GM10266 (cell line): Measurements from ENCODE around the gene DPH2.

ENCODE experiments used
- DNase-seq: peaks from one replicate; pipeline ENCODE4 v3.0.0; 2012; ENCODE audit errors: extremely low spot score
- TF ChIP-seq, protein P1 (sequence below): IDR thresholded peaks from 2 replicates; pipeline ENCODE4 v1.5.1; 2012; ENCODE audit warnings: mild to moderate bottlenecking, low read depth; ENCODE audit not compliant: control insufficient read depth, insufficient read depth; ENCODE audit errors: missing control alignments

DPH2 gene

DNA sequence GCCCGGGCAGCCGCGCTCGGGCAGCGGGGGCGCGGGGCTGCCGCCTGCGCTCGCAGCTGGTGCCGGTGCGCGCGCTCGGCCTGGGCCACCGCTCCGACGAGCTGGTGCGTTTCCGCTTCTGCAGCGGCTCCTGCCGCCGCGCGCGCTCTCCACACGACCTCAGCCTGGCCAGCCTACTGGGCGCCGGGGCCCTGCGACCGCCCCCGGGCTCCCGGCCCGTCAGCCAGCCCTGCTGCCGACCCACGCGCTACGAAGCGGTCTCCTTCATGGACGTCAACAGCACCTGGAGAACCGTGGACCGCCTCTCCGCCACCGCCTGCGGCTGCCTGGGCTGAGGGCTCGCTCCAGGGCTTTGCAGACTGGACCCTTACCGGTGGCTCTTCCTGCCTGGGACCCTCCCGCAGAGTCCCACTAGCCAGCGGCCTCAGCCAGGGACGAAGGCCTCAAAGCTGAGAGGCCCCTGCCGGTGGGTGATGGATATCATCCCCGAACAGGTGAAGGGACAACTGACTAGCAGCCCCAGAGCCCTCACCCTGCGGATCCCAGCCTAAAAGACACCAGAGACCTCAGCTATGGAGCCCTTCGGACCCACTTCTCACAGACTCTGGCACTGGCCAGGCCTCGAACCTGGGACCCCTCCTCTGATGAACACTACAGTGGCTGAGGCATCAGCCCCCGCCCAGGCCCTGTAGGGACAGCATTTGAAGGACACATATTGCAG, 33.2 kb upstream of the DPH2 start:
- peak; percentile 49 for DNase-seq
- TF ChIP-seq, protein P1, sequence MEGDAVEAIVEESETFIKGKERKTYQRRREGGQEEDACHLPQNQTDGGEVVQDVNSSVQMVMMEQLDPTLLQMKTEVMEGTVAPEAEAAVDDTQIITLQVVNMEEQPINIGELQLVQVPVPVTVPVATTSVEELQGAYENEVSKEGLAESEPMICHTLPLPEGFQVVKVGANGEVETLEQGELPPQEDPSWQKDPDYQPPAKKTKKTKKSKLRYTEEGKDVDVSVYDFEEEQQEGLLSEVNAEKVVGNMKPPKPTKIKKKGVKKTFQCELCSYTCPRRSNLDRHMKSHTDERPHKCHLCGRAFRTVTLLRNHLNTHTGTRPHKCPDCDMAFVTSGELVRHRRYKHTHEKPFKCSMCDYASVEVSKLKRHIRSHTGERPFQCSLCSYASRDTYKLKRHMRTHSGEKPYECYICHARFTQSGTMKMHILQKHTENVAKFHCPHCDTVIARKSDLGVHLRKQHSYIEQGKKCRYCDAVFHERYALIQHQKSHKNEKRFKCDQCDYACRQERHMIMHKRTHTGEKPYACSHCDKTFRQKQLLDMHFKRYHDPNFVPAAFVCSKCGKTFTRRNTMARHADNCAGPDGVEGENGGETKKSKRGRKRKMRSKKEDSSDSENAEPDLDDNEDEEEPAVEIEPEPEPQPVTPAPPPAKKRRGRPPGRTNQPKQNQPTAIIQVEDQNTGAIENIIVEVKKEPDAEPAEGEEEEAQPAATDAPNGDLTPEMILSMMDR = no peak

DNA sequence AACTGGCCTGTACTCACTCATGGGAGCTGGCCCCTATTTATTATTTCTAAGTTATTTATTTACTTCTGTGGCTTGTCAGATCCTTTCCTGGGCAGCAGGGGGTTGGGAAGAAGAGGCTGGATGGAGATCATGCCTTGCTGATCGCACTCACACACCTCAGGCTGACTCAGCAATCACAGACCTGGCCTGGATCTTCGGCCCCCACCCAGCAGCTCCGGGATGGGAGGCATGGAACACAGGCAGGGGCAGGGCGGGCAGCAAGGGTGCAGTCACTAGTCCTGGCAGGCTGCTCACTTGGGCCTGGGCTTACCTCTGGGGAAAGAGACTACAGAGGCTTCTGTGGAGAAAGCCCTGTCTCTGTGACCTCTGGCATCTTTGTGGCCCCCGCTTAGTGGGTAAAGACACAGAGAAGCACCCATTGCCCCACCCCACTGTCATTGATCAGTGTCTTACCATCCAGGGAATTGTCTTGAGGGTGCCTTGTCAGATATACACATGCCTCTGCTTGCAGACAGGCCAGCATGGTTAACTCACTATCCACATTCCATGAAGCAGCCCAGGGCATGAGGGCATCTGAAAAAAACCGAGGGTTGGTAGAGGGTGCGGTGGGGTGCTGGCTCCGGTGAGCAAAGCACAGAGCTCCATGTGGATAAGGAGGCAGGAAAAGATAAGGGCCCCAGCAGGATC, 32.5 kb upstream of the DPH2 start:
- TF ChIP-seq, protein P1 = no peak
- no peak for DNase-seq

DNA sequence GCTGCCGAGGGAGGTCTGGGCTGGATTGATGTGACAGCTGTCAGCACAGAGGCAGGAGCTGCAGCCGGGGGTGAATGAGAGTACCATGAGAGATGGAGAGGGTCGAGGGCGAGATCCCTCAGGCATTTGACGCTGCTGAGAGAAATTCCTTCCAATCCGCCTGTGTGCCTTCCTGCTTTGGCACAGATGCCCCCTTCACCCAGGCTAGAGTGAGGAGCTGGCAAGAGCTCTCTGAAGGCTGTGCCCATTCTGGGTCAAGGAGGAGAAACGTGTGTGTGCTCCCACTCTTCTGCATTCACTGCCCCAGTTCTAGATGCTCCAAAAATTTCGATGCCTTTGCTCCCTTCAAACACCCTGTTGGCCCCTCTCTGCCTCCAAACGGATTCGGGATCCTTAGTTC, 31.4 kb upstream of the DPH2 start:
- TF ChIP-seq, protein P1 = no peak
- no peak for DNase-seq

DNA sequence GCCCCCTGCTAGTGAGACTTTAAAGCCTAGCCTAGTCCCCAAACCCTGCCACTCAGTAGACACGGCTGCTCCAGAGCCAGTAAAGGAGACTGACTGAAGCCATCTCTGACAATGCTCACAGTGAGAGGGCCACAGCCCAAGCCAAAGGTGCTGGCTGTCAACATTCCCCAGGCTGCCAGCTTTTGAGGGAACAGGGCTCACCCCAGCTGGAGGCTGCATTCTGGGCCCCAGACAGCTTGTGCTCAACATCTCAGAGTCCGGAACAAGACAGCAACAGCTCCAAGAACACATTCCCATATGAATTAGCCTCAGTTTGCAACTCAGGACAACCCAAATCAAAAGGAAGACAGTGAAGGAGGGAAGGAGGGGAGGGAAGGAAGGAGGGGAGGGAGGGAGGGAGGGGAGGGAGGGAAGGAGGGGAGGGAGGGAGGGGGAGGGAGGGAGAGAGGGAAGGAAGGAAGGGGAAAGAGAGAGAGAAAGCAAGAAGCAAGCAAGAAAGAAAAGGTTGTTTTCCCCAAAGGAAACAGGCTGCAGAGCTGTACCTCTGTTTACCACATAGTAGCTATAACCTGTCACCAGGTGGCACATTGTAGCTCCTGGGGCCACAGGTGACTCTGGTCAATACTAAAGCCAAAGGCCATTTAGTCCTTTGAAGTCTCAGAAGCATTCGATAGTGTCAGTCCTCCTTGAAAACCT, 30.8 kb upstream of the DPH2 start:
- TF ChIP-seq, protein P1 = no peak
- DNase-seq = no peak

DNA sequence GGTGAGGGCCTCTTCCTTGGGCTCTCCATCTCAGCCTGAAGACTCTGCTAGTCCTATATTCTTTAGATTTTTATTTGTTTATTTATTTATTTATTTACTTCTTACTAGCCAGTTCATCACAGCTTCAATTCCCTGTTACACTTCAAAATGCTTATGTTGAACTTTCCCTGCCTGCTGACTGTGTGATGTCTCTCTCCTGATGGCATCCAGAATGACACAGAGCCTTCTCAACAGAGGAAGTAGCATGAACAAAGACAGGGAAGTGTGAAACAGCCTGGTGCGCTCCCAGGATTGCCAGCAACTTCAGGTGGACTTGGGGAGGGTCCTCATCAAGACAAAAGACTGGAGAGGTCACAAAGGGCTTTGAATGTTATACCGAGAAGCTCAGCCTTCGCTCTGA, 27.4 kb upstream of the DPH2 start:
- TF ChIP-seq, protein P1 = no peak
- DNase-seq = no peak

DNA sequence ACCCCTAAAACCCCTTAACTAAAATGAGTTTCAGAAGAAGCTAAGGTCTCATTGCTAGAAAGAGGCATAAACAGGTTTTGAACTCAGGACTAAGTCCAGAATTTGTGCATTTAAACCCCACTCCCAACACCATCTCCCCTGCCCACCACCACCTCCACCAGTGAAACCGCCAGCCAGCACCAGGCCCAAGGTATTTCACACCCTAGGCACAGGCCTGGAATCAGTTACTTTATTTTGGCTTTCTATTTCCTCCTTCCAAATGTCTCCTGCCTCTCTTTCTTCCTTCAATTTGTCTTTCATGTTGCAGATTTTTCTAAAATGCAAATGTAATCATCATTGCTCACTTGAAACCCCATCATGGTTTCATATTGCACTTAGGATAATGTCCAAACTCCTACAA, 24.9 kb upstream of the DPH2 start:
- TF ChIP-seq, protein P1 = no peak
- no peak for DNase-seq
